GM12872 (cell line): ENCODE results near the gene OBSCN.

Source experiments
- CTCF ChIP-seq: IDR thresholded peaks from 3 replicates; pipeline ENCODE4 v1.5.1; 2011; ENCODE audit warnings: low read depth, mild to moderate bottlenecking, low read length, moderate library complexity; ENCODE audit not compliant: insufficient read depth

The OBSCN gene

GRCh38 chr1:228329887-228330286 lies 122.0 kb downstream of the OBSCN start:
- no peak for TF ChIP-seq CTCF

- TF ChIP-seq CTCF = no peak
These were observed 125.2 kb downstream of the OBSCN start for GRCh38 chr1:228332797-228333738.

- TF ChIP-seq CTCF = no peak
These were observed 125.9 kb downstream of the OBSCN start for GRCh38 chr1:228333739-228334115.

- TF ChIP-seq CTCF = no peak
These were observed 126.5 kb downstream of the OBSCN start for GRCh38 chr1:228334226-228334935.

- TF ChIP-seq CTCF = no peak
These were observed 127.1 kb downstream of the OBSCN start for GRCh38 chr1:228334954-228335353.

GRCh38 chr1:228335406-228336307 lies 127.8 kb downstream of the OBSCN start:
- TF ChIP-seq CTCF = no peak

- TF ChIP-seq CTCF = no peak
These were observed 128.6 kb downstream of the OBSCN start for GRCh38 chr1:228336308-228337030.
